Measurements from ENCODE around the gene ENC1. TPM values are rescaled to one million over a fixed set of nuclear protein-coding genes. Genes with fewer than 3 reads are reported as not detected.

The ENC1 gene
- total and polyA plus RNA-seq, 12 donors, result 2.1 to 9.1 (median 3.7) TPM

GRCh38 chr5:74616236-74617146 lies 24.0 kb downstream of the ENC1 start:
- Histone ChIP-seq H3K9me3 (no peaks in the 10 kb centered on the region), H3K27me3 (peaks cover 0 to 5% (median 0%) of the 10 kb centered on the region in 7 donors), H3K36me3 (no peaks in the 10 kb centered on the region), H3K27ac (no peak overlapping the region), H3K4me3 (no peak overlapping the region), H3K4me1 (peaks cover 0 to 5% (median 0%) of the 10 kb centered on the region in 9 donors)
- no peak for TF ChIP-seq CTCF (IDR thresholded peaks at IDR 0.05)
- intact Hi-C loops (cut with DNase I), result no loop called here
- ATAC-seq (peak in 5 of 8 donors; percentile 21 to 54 (median 31)), DNase-seq (no peak)
- 62 to 74% methylated on average over 23 of the region's 23 CpGs for WGBS, 2 donors

- ATAC-seq (peak in 1 of 8 donors; percentile 44), DNase-seq (no peak)
- H3K9me3 ChIP-seq, result no peaks in the 10 kb centered on the region
- peaks cover 0 to 5% (median 0%) of the 10 kb centered on the region in 9 donors for H3K4me1 ChIP-seq
- H3K27me3 ChIP-seq, result peaks cover 0 to 5% (median 0%) of the 10 kb centered on the region in 7 donors
- intact Hi-C loops (cut with DNase I), result no loop called here
- no peak overlapping the region for H3K27ac ChIP-seq
- no peak for TF ChIP-seq CTCF (IDR thresholded peaks at IDR 0.05)
- no peaks in the 10 kb centered on the region for H3K36me3 ChIP-seq
- no peak overlapping the region for H3K4me3 ChIP-seq
- 79 to 80% methylated on average over 2 of the region's 2 CpGs for WGBS, 2 donors
Observed at GRCh38 chr5:74613283-74613682, 27.2 kb downstream of the ENC1 start.

GRCh38 chr5:74612045-74612444 lies 28.5 kb downstream of the ENC1 start:
- no peak for TF ChIP-seq CTCF (IDR thresholded peaks at IDR 0.05)
- Histone ChIP-seq H3K27me3 (peaks cover 0 to 5% (median 0%) of the 10 kb centered on the region in 7 donors), H3K4me1 (peaks cover 0 to 5% (median 0%) of the 10 kb centered on the region in 9 donors), H3K4me3 (no peak overlapping the region), H3K36me3 (no peaks in the 10 kb centered on the region), H3K27ac (no peak overlapping the region), H3K9me3 (no peaks in the 10 kb centered on the region)
- ATAC-seq (no peak), DNase-seq (no peak)
- WGBS, 2 donors, result 94 to 95% methylated on average over 3 of the region's 3 CpGs
- intact Hi-C loops (cut with DNase I), result no loop called here

- no peak overlapping the region for H3K4me3 ChIP-seq
- peaks cover 0 to 5% (median 0%) of the 10 kb centered on the region in 9 donors for H3K4me1 ChIP-seq
- DNase-seq, result no peak
- intact Hi-C loops (cut with DNase I), result no loop called here
- no peak for ATAC-seq
- no peak for TF ChIP-seq CTCF (IDR thresholded peaks at IDR 0.05)
- H3K27me3 ChIP-seq, result no peaks in the 10 kb centered on the region
- H3K36me3 ChIP-seq, result no peaks in the 10 kb centered on the region
- no peaks in the 10 kb centered on the region for H3K9me3 ChIP-seq
- 90 to 94% methylated on average over 5 of the region's 5 CpGs for WGBS, 2 donors
- H3K27ac ChIP-seq, result no peak overlapping the region
Observed at GRCh38 chr5:74608736-74609601, 31.6 kb downstream of the ENC1 start.
